GM23248 (cell line): Measurements from ENCODE around the gene IFNGR1.

Experiments
- EZH2 ChIP-seq: fragments of 200-600 bp; sonication (generic); IDR thresholded peaks from 2 replicates; pipeline ENCODE4 v1.6.1; 2018; ENCODE audit warnings: antibody characterized with exemption, mild to moderate bottlenecking; ENCODE audit not compliant: insufficient read depth, poor library complexity, severe bottlenecking
- EZH2phosphoT487 ChIP-seq: fragments of 200-600 bp; sonication (generic); IDR thresholded peaks from 2 replicates; pipeline ENCODE4 v1.6.1; 2018; ENCODE audit warnings: antibody characterized with exemption, moderate library complexity, mild to moderate bottlenecking, low read depth; ENCODE audit not compliant: insufficient read depth

- TF ChIP-seq EZH2 (no peak), EZH2phosphoT487 (no peak)
Measured at GRCh38 chr6:137265561-137266308, 46.5 kb upstream of the IFNGR1 start.
